NCI-H526 (cell line): ENCODE results near the gene DGCR8.
A peak's percentile ranks its signal among the peaks of the same experiment; 100 is the strongest.

Experiments used
- DNase-seq, 2 experiments: peaks; one replicate each; lab custom pipeline; 2025; lab: John Stamatoyannopoulos, UW

The DGCR8 gene

GRCh38 chr22:20079745-20080444 is at the start of gene DGCR8:
Gene DGCR8, plus strand, starts transcription at chr22:20080241. Its CDS starts 5,723 bp downstream, at chr22:20085964.
- peak; percentile 66 to 95 for DNase-seq

DNA sequence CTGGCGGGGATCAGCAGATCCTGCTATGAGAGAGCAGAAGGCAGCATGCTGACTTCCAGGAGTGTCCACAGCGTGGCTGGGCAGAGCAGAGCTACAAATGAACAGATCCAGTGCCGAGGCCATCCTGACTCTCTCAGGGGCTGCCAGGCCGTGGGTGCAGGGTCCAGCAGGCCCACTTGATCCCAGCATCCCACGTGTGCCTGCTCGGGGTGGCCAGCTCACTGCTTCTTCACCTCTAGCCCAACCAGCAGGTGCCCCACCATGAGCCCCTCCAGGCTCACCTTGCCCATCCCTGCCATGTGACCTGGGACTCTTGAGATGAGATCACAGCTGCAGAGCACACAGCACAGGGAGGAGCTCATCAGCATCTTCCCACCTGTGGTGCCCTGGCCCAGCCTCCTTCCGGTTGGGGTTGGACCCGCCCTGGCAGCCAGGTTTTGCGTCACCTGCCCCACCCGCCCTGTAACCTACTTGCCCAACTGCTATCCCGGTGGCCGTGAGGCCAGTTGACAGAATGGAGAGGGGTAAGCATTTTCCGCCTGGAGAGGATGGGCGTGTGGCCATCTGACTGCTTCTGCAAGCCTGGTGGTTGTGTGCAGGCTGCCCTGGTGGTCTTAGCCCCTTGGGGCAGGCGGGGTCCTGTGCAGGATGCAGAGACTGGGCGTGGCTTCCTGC is 48.2 kb upstream of the DGCR8 start:
- no peak for DNase-seq

DNA sequence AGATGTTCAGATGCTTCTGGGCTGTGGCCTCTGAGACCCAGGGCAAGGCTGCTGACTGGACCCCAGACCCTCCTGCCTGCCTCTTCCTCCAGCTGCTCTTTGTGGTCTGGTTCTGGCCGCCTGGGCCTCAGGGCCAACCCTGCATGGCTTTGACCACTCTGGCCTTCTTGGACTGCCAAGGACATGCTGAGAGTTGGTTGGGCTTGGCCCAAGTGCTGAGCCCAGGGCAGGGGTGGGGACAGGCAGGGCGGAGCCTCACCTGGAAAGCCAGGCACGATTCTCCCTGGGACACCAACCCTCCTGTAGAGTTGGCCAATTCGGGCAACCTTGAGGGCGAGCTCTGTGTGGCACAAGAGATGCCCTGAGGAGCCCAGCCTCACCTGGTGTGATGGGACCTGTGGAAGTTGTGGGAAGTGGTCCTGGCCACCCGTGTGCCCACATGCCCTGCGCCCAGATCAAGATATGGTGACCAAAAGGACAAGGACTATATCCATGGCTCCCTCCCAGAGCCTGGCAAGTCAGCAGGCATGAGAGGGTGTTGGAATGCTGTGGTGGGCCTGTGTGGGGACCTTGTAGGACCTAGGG is 47.5 kb upstream of the DGCR8 start:
- no peak for DNase-seq

DNA sequence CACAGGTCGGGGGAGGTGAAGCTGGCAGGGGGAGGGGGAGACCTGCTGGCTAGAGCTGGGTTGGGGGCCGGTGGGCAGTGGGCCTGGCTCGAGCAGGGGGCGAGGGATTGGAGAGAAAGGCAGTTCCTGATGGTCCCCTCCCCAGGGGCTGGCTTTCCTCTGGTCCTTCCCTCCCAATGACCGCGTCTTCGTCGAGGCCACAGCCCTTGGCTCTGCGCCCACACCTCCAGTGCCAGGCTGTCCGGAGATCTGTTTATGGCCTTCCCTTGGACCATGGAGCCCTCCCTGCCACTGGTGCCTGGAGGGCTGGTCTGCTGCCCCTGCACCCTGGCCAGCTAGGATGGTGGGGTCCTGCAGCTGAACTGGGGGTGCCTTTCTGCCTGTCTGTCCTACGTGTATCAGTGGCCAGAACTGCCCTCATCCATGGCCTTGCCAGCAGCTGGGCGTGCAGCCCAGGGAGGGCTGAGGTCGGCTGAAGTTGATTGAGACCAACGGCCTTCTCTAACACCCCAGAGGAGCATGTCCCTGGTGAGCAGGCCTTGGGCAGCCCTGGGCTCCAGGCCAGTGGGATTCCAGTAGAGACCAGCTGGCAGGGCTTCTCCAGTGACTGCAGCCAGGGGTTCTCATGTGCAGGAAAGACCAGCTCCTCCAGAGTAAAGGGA is 46.9 kb upstream of the DGCR8 start:
- no peak for DNase-seq

- DNase-seq, result no peak
These were observed 45.9 kb upstream of the DGCR8 start for GRCh38 chr22:20034143-20034542.

GRCh38 chr22:20035375-20036083 is 44.5 kb upstream of the DGCR8 start:
- no peak for DNase-seq

GRCh38 chr22:20036084-20036482 is 44.0 kb upstream of the DGCR8 start:
- DNase-seq, result no peak

- no peak for DNase-seq
These were observed 43.3 kb upstream of the DGCR8 start for GRCh38 chr22:20036535-20037392.

DNA sequence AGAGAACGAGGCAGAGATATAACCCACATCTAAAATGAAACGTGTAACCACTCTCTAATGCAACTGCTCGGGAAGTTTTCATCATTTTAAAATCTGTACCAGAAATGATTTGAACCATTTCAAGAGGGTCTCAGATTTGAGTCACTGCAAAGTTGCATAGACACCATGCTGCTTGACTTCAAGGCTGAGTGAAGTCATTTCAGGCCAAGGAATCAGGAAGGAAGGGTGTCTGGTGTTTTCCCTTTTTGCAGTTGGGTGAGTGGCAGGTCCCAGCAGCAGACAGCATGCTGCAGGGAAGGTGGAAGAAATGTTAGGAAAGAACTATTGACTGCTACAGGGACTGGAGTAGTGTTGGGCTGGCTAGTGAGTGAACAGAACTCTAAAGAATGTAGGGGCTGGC is 42.6 kb upstream of the DGCR8 start:
- no peak for DNase-seq

DNA sequence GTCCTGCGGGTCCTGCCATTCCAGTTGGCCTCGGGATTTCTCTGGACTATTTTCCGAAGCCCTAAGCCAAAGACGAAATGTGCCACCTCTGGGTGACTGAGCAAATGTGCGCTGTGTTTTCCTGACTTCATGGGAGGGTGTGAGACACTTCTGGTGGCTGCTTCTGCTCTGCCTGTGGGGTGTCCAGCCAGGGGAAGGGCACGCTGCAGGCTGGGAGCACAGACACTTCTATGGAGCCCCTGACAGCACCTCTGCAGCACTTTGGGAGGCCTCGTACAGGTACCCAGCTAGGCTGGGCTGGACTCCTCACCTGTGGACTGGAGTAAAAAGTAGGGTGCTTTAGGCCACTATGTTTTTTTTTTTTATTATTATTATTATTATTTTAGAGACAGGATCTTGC is 41.5 kb upstream of the DGCR8 start:
- DNase-seq, result no peak

DNA sequence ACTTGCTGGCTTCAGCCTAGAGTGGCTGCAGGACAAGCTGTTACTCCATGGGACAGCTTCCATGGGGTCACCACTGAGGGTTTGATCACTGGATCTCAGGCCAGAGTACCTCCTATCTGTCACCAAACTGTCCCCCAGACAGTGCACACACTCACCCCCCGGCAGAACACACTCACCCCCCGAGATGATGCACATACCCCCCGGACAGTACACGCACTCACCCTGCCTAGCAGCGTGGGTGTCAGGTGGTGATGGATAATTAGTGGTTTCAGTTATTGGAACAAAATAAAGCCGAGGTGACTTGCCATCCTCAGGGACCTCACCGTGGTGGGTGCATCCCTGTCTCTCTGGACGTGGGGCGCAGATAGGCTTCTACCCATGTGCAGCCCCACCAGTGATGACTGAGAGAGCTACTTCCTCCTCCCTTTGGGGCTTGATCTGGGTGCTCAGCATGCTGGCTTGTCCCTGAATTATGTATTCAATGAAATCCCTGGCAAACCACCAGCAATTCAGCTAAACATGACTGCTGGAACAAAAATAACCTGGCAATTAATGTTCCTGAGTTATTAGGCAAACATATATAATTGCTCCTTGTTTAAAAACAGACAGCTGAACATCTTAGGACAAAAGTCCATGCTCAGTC is 40.2 kb upstream of the DGCR8 start:
- no peak for DNase-seq

DNA sequence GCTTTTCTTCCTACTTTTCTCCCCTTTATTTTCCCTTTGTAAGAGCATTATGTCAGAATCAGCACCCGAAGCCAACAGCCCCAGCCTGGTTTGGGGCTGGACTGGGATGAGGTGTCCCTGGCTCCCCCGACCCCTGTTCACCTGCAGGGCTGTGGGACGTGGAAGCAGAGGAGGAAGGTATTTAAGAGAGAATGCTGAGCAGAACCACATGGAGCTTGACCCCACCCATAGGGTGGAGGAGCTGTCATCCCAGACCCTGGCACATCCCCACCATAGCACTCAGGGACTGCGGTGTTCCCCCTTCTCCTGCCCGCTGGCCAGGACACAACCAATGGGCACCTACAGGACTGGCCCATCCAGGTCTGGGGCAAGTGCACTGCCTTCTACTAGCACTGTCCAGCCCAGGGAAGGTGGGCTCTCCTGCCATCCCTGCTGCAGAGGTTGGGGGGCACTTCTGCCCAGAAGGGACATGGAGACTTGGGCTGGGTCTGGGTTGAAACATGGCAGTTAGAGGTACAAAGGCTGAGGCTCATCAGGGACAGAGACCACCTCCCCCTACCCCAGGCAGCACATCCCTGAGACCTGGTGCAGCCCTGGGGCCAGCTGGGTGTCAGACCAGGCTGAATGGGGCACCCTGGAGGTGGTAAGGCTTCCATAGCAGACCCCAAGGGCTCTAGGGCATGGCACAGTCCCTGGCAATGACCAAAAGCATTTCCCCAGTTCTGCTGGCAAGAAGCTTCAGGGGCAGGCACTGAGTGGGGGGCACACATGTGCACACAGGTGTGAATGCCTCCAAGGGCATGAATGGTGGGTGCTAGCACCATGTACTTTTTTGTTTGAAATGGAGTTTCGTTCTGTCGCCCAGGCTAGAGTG is 39.5 kb upstream of the DGCR8 start:
- no peak for DNase-seq

DNA sequence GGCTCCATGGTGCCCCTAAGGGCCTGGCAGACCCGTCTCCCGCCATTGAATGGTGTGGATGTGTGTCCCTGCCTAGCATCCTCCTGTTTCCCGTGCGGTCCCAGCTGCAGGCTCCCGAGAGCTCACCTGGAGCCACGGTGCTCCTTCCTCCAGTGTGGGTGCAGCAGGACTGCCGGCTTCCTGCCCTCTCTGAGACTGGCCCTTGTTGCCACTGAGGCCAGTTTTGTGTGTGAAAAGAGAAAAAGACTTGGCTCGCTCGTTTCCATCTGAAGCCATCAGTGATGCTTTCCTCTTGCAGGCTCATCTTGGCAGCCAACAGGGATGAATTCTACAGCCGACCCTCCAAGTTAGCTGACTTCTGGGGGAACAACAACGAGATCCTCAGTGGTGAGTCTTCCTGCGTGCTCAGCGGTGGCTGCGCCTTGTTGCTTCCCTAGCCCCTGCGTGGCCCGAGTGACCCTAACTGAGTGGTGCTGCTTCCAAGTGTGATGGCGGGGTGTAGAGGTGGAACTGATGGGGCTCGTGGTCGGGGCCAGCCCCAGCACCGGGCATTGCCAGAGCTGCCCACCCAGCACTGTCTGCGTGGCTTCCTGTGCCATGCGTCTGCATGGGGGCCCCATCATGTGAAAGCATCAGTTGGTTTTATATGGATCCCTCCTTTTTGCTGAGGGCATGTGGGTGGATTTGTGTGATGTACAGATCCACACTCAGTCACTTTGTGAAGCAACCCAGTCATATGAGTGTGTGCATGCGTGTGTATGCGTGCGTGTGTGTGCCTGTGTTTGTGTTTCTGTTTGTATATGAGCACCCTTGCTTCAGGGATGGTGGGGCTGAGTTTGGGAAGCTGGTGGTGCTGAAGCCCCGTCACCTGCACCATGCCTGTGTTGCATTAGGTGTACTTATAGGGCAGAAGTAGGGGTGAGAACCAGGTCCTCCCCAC is 36.7 kb upstream of the DGCR8 start:
- DNase-seq, result no peak

DNA sequence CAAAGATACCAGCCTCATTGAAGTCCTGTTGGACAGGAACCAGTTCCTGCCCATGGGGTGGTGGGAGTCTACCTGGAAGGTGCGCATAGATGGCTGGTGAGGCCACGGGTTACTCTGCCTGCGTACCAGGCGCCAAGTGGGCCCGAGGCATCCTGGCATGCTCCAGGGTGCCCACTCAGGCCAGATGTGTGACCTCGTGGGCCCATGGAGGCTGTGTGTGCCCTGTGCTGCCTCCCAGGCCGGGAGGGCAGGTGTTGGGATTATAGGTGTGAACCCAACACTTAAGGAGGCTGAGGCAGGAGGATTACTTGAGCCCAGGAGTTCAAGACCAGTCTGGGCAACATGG is 36.1 kb upstream of the DGCR8 start:
- no peak for DNase-seq

GRCh38 chr22:20044495-20045151 is 35.4 kb upstream of the DGCR8 start:
- DNase-seq, result no peak

GRCh38 chr22:20046730-20047129 is 33.3 kb upstream of the DGCR8 start:
- DNase-seq, result no peak

GRCh38 chr22:20051927-20052308 is 28.1 kb upstream of the DGCR8 start:
- no peak for DNase-seq
